ENCODE measurements around the gene RAPGEF2. TPM values are rescaled to one million over a fixed set of nuclear protein-coding genes. Genes with fewer than 3 reads are reported as not detected.
"Not testable (repeated sequence)": the region's sequence is repeated elsewhere in the genome, so short reads cannot be mapped to it uniquely, and the experiment has no call there.

RAPGEF2 gene
- total and polyA plus RNA-seq, 9 of the 15 experiments (the other 6 are each of a cell fraction or from before 2014, with no cell fraction given): 3.1 to 32.6 (median 23.1) TPM

DNA sequence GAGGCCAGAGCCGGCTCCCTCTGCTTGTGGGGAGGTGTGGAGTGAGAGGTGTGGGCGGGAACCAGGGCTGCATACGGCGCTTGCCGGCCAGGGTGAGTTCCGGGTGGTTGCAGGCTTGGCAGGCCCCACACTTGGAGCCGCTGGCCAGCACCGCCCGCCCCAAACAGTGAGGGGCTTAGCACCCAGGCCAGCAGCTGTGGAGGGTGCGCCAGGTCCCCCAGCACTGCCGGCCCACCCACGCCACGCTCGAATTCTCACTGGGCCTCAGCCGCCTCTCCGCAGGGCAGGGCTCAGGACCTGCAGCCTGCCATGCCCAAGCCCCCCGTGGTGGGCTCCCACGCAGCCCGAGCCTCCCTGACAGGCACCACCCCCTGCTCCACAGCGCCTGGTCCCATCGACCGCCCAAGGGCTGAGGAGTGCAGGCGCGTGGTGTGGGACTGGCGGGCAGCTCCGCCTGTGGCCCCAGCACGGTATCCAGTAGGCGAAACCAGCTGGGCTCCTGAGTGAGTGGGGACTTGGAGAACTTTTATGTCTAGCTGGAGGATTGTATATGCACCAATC is 275.3 kb downstream of the RAPGEF2 start:
- Histone ChIP-seq H3K4me1 (replicated peaks in 1 of 2; ENCODE audit: control insufficient read depth in 2 of 2, insufficient read depth in 2 of 2, low read length in 2 of 2) (no peaks in the 10 kb centered on the region; a peak in 1 of 5 replicates), H3K9me3 (replicated peaks; ENCODE audit: control insufficient read depth, insufficient read depth, low read depth, low read length) (no peaks in the 10 kb centered on the region), H3K9me1 (ENCODE audit: control insufficient read depth, insufficient read depth, low read length) (no peaks in the 10 kb centered on the region), H3K36me3 (ENCODE audit: control insufficient read depth, insufficient read depth, low read length) (no peaks in the 10 kb centered on the region), H3K79me2 (ENCODE audit: control insufficient read depth, insufficient read depth, low read length) (no peaks in the 10 kb centered on the region), H4K20me1 (replicated peaks; ENCODE audit: control insufficient read depth, insufficient read depth, low read length) (no peaks in the 10 kb centered on the region), H2AFZ (ENCODE audit: low read depth, low read length) (no peak overlapping the region), H3K4me2 (ENCODE audit: insufficient read depth, low read length) (no peak overlapping the region), H3K9ac (ENCODE audit: insufficient read depth in 1 of 2, low read depth in 2 of 2, low read length in 2 of 2) (no peak overlapping the region), H3K27me3 (ENCODE audit: control insufficient read depth in 2 of 2, insufficient read depth in 2 of 2, low read length in 2 of 2) (no peaks in the 10 kb centered on the region), H3K27ac (ENCODE audit: extremely low read depth, low read depth, low read length) (no peak overlapping the region), H3K4me3 (no peak overlapping the region)
- TF ChIP-seq, protein P1, sequence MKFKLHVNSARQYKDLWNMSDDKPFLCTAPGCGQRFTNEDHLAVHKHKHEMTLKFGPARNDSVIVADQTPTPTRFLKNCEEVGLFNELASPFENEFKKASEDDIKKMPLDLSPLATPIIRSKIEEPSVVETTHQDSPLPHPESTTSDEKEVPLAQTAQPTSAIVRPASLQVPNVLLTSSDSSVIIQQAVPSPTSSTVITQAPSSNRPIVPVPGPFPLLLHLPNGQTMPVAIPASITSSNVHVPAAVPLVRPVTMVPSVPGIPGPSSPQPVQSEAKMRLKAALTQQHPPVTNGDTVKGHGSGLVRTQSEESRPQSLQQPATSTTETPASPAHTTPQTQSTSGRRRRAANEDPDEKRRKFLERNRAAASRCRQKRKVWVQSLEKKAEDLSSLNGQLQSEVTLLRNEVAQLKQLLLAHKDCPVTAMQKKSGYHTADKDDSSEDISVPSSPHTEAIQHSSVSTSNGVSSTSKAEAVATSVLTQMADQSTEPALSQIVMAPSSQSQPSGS (CRISPR knock-in tag; IDR thresholded peaks at IDR 0.05): no peak
- no peak for TF ChIP-seq PPARD (CRISPR knock-in tag; IDR thresholded peaks at IDR 0.05)
- TF ChIP-seq, protein P2, sequence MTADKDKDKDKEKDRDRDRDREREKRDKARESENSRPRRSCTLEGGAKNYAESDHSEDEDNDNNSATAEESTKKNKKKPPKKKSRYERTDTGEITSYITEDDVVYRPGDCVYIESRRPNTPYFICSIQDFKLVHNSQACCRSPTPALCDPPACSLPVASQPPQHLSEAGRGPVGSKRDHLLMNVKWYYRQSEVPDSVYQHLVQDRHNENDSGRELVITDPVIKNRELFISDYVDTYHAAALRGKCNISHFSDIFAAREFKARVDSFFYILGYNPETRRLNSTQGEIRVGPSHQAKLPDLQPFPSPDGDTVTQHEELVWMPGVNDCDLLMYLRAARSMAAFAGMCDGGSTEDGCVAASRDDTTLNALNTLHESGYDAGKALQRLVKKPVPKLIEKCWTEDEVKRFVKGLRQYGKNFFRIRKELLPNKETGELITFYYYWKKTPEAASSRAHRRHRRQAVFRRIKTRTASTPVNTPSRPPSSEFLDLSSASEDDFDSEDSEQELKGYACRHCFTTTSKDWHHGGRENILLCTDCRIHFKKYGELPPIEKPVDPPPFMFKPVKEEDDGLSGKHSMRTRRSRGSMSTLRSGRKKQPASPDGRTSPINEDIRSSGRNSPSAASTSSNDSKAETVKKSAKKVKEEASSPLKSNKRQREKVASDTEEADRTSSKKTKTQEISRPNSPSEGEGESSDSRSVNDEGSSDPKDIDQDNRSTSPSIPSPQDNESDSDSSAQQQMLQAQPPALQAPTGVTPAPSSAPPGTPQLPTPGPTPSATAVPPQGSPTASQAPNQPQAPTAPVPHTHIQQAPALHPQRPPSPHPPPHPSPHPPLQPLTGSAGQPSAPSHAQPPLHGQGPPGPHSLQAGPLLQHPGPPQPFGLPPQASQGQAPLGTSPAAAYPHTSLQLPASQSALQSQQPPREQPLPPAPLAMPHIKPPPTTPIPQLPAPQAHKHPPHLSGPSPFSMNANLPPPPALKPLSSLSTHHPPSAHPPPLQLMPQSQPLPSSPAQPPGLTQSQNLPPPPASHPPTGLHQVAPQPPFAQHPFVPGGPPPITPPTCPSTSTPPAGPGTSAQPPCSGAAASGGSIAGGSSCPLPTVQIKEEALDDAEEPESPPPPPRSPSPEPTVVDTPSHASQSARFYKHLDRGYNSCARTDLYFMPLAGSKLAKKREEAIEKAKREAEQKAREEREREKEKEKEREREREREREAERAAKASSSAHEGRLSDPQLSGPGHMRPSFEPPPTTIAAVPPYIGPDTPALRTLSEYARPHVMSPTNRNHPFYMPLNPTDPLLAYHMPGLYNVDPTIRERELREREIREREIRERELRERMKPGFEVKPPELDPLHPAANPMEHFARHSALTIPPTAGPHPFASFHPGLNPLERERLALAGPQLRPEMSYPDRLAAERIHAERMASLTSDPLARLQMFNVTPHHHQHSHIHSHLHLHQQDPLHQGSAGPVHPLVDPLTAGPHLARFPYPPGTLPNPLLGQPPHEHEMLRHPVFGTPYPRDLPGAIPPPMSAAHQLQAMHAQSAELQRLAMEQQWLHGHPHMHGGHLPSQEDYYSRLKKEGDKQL (CRISPR knock-in tag; IDR thresholded peaks at IDR 0.05; ENCODE audit: borderline replicate concordance): no peak
- no peak for TF ChIP-seq ZNF431 (CRISPR knock-in tag; IDR thresholded peaks at IDR 0.05)
- TF ChIP-seq, protein P3, sequence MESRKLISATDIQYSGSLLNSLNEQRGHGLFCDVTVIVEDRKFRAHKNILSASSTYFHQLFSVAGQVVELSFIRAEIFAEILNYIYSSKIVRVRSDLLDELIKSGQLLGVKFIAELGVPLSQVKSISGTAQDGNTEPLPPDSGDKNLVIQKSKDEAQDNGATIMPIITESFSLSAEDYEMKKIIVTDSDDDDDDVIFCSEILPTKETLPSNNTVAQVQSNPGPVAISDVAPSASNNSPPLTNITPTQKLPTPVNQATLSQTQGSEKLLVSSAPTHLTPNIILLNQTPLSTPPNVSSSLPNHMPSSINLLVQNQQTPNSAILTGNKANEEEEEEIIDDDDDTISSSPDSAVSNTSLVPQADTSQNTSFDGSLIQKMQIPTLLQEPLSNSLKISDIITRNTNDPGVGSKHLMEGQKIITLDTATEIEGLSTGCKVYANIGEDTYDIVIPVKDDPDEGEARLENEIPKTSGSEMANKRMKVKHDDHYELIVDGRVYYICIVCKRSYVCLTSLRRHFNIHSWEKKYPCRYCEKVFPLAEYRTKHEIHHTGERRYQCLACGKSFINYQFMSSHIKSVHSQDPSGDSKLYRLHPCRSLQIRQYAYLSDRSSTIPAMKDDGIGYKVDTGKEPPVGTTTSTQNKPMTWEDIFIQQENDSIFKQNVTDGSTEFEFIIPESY (CRISPR knock-in tag; IDR thresholded peaks at IDR 0.05): peak; percentile 41; the same call in 1 of the 2 replicates
- intact Hi-C loops (cut with micrococcal nuclease) (no loop called here), in situ Hi-C loops (cut with MboI) (no loop called here)
- WGBS (ENCODE audit: insufficient coverage, low coverage, missing lambda C conversion rate): 64% methylated on average over 21 of the region's 28 CpGs
- FAIRE-seq (no peak), DNase-seq (ENCODE audit: extremely low read depth in 1 of 4, low spot score in 3 of 4) (no peak), ATAC-seq (no peak)
- CTCF ChIA-PET (ENCODE audit: low intra/inter-chr PET ratio): no interaction called here
- no TSS peak for BruUV-seq (replicated peaks)
- POLR2A ChIA-PET: no interaction called here

DNA sequence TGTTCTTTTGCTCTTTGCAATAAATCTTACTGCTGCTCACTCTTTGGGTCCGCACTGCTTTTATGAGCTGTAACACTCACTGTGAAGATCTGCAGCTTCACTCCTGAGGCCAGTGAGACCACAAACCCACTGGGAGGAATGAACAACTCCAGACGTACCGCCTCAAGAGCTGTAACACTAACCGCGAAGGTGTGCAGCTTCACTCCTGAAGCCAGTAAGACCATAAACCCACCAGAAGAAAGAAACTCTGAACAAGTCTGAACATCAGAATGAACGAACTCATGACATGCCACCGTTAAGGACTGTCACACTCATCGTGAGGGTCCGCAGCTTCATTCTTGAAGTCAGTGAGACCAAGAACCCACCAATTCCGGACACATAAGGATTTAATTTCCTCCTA is 276.2 kb downstream of the RAPGEF2 start:
- BruUV-seq (replicated peaks); in situ Hi-C loops (cut with MboI); H3K9me1 ChIP-seq (ENCODE audit: control insufficient read depth, insufficient read depth, low read length); FAIRE-seq; H3K27me3 ChIP-seq (ENCODE audit: control insufficient read depth in 2 of 2, insufficient read depth in 2 of 2, low read length in 2 of 2); ATAC-seq; H4K20me1 ChIP-seq (replicated peaks; ENCODE audit: control insufficient read depth, insufficient read depth, low read length); H3K27ac ChIP-seq (ENCODE audit: extremely low read depth, low read depth, low read length); H3K4me3 ChIP-seq; POLR2A ChIA-PET; H3K79me2 ChIP-seq (ENCODE audit: control insufficient read depth, insufficient read depth, low read length); H3K9ac ChIP-seq (ENCODE audit: insufficient read depth in 1 of 2, low read depth in 2 of 2, low read length in 2 of 2); H3K9me3 ChIP-seq (replicated peaks; ENCODE audit: control insufficient read depth, insufficient read depth, low read depth, low read length); DNase-seq (ENCODE audit: extremely low read depth in 1 of 4, low spot score in 3 of 4); H3K4me2 ChIP-seq (ENCODE audit: insufficient read depth, low read length); CTCF ChIA-PET (ENCODE audit: low intra/inter-chr PET ratio); H3K4me1 ChIP-seq (replicated peaks in 1 of 2; ENCODE audit: control insufficient read depth in 2 of 2, insufficient read depth in 2 of 2, low read length in 2 of 2); intact Hi-C loops (cut with micrococcal nuclease); H3K36me3 ChIP-seq (ENCODE audit: control insufficient read depth, insufficient read depth, low read length): not testable (repeated sequence)
- 71% methylated on average over 10 of the region's 10 CpGs for WGBS (ENCODE audit: insufficient coverage, low coverage, missing lambda C conversion rate)
- 0 out of 2 replicates have a peak overlapping the region, but pooled peaks have one; percentile 32 for H2AFZ ChIP-seq (ENCODE audit: low read depth, low read length)
